GM12878 (cell line): ENCODE measurements around the gene GPR137B. TPM values are rescaled to one million over a fixed set of nuclear protein-coding genes. Genes with fewer than 3 reads are reported as not detected.

Experiments
- ATAC-seq: fragments of 200-7000 bp; cut with Tn5 transposase; 3 replicates; pipeline ENCODE4 v1.9.1; 2020; ENCODE audit warnings: mild to moderate bottlenecking, moderate library complexity
- BruUV-seq: library from RNA; stranded (reverse); fragments of 400-500 nt; replicated peaks from 2 replicates; lab custom pipeline; 2021; lab: Mats Ljungman, UMichigan
- CTCF ChIA-PET: fragments of 300-600 bp; sonication (Branson Sonifier 250); formaldehyde crosslinking; extraction: SDS; loops from one replicate; lab custom pipeline; 2021; ENCODE audit warnings: inconsistent platforms; lab: Yijun Ruan, JAX
- POLR2A ChIA-PET: fragments of 350-600 bp; formaldehyde crosslinking; extraction: SDS; loops from one replicate; lab custom pipeline; 2021; ENCODE audit warnings: inconsistent platforms; lab: Charles Lee
- RAD21 ChIA-PET: fragments of 300-600 bp; sonication (Branson Sonifier 250); formaldehyde crosslinking; loops from one replicate; lab custom pipeline; 2023; ENCODE audit warnings: antibody characterized with exemption; ENCODE audit not compliant: unreplicated experiment; lab: Charles Lee
- SMC1A ChIA-PET: fragments of 300-600 bp; sonication (Branson Sonifier 250); formaldehyde crosslinking; loops from one replicate; lab custom pipeline; 2023; ENCODE audit not compliant: unreplicated experiment, uncharacterized antibody; lab: Charles Lee
- DNase-seq: peaks from one replicate; pipeline ENCODE4 v3.0.0-alpha.2; 2011; ENCODE audit warnings: low read depth, low spot score
- FAIRE-seq: peaks from 3 replicates; lab custom pipeline; 2011; peaks lifted over from hg19 to GRCh38; lab: Jason Lieb, UNC
- H2AFZ ChIP-seq: 2 replicates; pipeline ENCODE4 v1.6.0; 2011; ENCODE audit warnings: low read depth, low read length, control low read depth; ENCODE audit not compliant: control insufficient read depth
- H3K27ac ChIP-seq: 2 replicates; pipeline ENCODE4 v1.5.1; 2011; ENCODE audit warnings: control low read depth; ENCODE audit not compliant: control insufficient read depth, insufficient read depth
- H3K27me3 ChIP-seq, 2 experiments: replicated peaks in 1 of 2; 2 replicates each; pipeline versions ENCODE4 v1.6.0 to v1.6.1; 2011; ENCODE audit warnings: low read length in 1 of 2; ENCODE audit not compliant: control insufficient read depth in 2 of 2, insufficient read depth in 2 of 2
- H3K36me3 ChIP-seq, 2 experiments: 2 replicates each; pipeline ENCODE4 v1.5.1; 2011; ENCODE audit warnings: low read length in 1 of 2; ENCODE audit not compliant: control insufficient read depth in 2 of 2, insufficient read depth in 2 of 2
- H3K4me1 ChIP-seq: 2 replicates; pipeline ENCODE4 v1.6.1; 2011; ENCODE audit warnings: mild to moderate bottlenecking, low read length, moderate library complexity, mixed read lengths; ENCODE audit not compliant: control insufficient read depth, insufficient read depth
- H3K4me2 ChIP-seq: 2 replicates; pipeline ENCODE4 v1.6.0; 2011; ENCODE audit warnings: control low read depth; ENCODE audit not compliant: control insufficient read depth, insufficient read depth
- H3K4me3 ChIP-seq: fragments of 200-600 bp; sonication (generic); 2 replicates; pipeline ENCODE4 v1.5.1; 2016
- H3K79me2 ChIP-seq: 2 replicates; pipeline ENCODE4 v1.6.0; 2011; ENCODE audit warnings: low read length; ENCODE audit not compliant: control insufficient read depth, insufficient read depth
- H3K9ac ChIP-seq: 2 replicates; pipeline ENCODE4 v1.8.0; 2011; ENCODE audit warnings: low read length, control low read depth, mixed read lengths; ENCODE audit not compliant: control insufficient read depth, insufficient read depth
- H3K9me3 ChIP-seq: replicated peaks from 3 replicates; pipeline ENCODE4 v1.5.1; 2011; ENCODE audit warnings: mild to moderate bottlenecking, low read length; ENCODE audit not compliant: control insufficient read depth, insufficient read depth
- H4K20me1 ChIP-seq: 2 replicates; pipeline ENCODE4 v1.6.0; 2011; ENCODE audit not compliant: control insufficient read depth, insufficient read depth
- HDGF ChIP-seq: fragments of 450-650 bp; IDR thresholded peaks from 2 replicates; pipeline ENCODE4 v1.6.1; 2016; ENCODE audit warnings: antibody characterized with exemption
- IRF3 ChIP-seq: fragments of 450-650 bp; IDR thresholded peaks from 2 replicates; pipeline ENCODE4 v1.6.1; 2014; ENCODE audit warnings: mild to moderate bottlenecking
- PAX8 ChIP-seq: fragments of 450-650 bp; IDR thresholded peaks from 2 replicates; pipeline ENCODE4 v1.6.1; 2017; ENCODE audit warnings: mild to moderate bottlenecking, moderate library complexity
- POU2F2 ChIP-seq: IDR thresholded peaks from 3 replicates; pipeline ENCODE4 v1.6.1; 2011; ENCODE audit warnings: low read depth, mild to moderate bottlenecking, low read length, borderline replicate concordance
- RAD51 ChIP-seq: fragments of 450-650 bp; IDR thresholded peaks from 2 replicates; pipeline ENCODE4 v1.6.1; 2016; ENCODE audit warnings: moderate library complexity, mild to moderate bottlenecking, inconsistent platforms
- RUNX3 ChIP-seq: IDR thresholded peaks from 2 replicates; pipeline ENCODE4 v1.6.1; 2012; ENCODE audit warnings: low read length, inconsistent platforms
- SREBF2 ChIP-seq: IDR thresholded peaks from 2 replicates; pipeline ENCODE4 v1.6.1; 2012; ENCODE audit warnings: mild to moderate bottlenecking, low read length
- TBL1XR1 ChIP-seq: IDR thresholded peaks from 2 replicates; pipeline ENCODE4 v1.6.1; 2012; ENCODE audit warnings: low read depth, low read length, improper control_type of control experiment
- WGBS: methylation state at CpG from one replicate; pipeline ENCODE4 v1.1.6; 2016; ENCODE audit warnings: low lambda C conversion rate; ENCODE audit not compliant: insufficient replicate concordance, insufficient coverage; ENCODE audit errors: missing lambda C conversion rate; 5-methylcytosine and 5-hydroxymethylcytosine counted together
- in situ Hi-C: fragments of 300-500 bp; cut with MboI; formaldehyde crosslinking; loops from 9 replicates; pipeline ENCODE4 v1.14.3; 2018; ENCODE audit warnings: mixed read lengths
- intact Hi-C: fragments of 100-400 bp; cut with micrococcal nuclease; formaldehyde crosslinking; loops from one replicate; pipeline ENCODE4 v1.14.2; 2022; ENCODE audit not compliant: unreplicated experiment
- polyA plus RNA-seq, 11 experiments: library from polyadenylated mRNA; depleted of rRNA in 4 of 11; unstranded in 6 of 11; stranded (reverse) in 5 of 11; fragments of >200 nt; fragmentation: Nextera tagmentation in 4 of 11; fragmentation: Illumina TruSeq in 1 of 11; extraction: Ambion mirVana in 4 of 11; extraction: Trizol in 1 of 11; gene quantifications; 1 replicate in 1 of 11; 2 replicates in 10 of 11; pipeline versions ENCODE4 v1.2.1 to v1.2.3, GENCODE V29; 2011 to 2016; ENCODE audit warnings: inconsistent platforms in 2 of 11, missing spikeins in 2 of 11, low read depth in 1 of 11
- total RNA-seq, 4 experiments: library from RNA; depleted of rRNA in 3 of 4; stranded (reverse); fragments of >200 nt in 3 of 4; fragmentation: Illumina TruSeq in 1 of 4; extraction: Trizol in 1 of 4; gene quantifications; 2 replicates each; pipeline versions ENCODE4 v1.2.1 to v1.2.3, GENCODE V29; 2013 to 2021
- TF ChIP-seq, protein P1 (sequence below): IDR thresholded peaks from 2 replicates; pipeline ENCODE4 v1.6.1; 2011; ENCODE audit warnings: borderline replicate concordance, low read depth, mild to moderate bottlenecking, moderate library complexity, mixed read lengths, low read length; ENCODE audit not compliant: insufficient read depth; ENCODE audit errors: extremely low read length

GPR137B gene
- total and polyA plus RNA-seq, 10 of the 15 experiments (the other 5 are each of a cell fraction or from before 2014, with no cell fraction given), result 5.4 to 20.8 (median 12.5) TPM

DNA sequence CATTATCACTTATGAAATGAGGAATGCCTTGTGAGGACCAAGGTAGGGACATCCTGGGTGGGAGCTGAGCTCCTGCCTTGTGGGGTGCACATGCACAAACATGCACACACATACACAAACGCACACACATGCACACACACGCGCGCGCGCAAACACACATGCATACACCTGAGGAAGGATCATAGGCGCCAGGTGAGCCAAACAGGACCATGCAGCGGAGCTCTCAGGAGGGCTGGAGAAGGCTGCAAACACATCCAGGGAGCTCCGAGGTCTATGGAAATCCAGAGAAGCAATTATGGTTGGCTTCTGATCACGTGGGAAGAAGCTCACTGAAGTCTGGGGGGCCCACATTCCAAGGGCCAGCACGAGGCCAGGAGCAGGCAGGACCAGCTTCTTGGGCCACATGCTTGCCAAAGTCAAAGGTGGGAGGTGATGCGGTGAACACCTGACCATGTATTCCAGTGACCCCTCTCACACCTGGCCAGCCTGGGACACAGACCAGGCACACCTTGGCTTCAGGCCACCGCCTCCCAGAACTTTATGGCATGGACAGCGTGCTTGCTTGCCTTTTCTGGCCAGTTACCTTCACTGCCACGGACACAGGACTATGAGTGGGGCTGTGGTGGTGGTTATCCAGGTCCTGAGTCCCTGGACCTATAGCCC, 13.6 kb downstream of the GPR137B start:
- SMC1A ChIA-PET, result interaction anchor here (0.6 to 7.6 kb wide), 11 partner anchors 9 to 128 kb away, joined by 3 to 95 read pairs (median 3); partner anchors contain the start of gene GPR137B
- BruUV-seq, result TSS peak; percentile 89
- Histone ChIP-seq H3K27me3 (no peaks in the 10 kb centered on the region), H3K27ac (peak overlapping the region; percentile 91), H3K4me1 (peaks cover 56% of the 10 kb centered on the region), H3K4me3 (no peak overlapping the region), H3K79me2 (peaks cover 41% of the 10 kb centered on the region), H4K20me1 (no peaks in the 10 kb centered on the region), H2AFZ (no peak overlapping the region), H3K4me2 (peak overlapping the region; percentile 86), H3K36me3 (peaks cover 2 to 8% of the 10 kb centered on the region in 2 experiments; a peak in 2 of 4 replicates), H3K9ac (peak overlapping the region; percentile 57), H3K9me3 (peaks cover 1% of the 10 kb centered on the region; the same call in 2 of the 3 replicates)
- CTCF ChIA-PET, result interaction anchor here (0.9 to 6.6 kb wide), 5 partner anchors 10 to 146 kb away, joined by 3 to 56 read pairs (median 3); partner anchors contain the start of gene GPR137B
- FAIRE-seq, result no peak
- no peak for ATAC-seq
- DNase-seq, result no peak
- POLR2A ChIA-PET, result interaction anchor here (0.6 to 6.5 kb wide), 10 partner anchors 8 to 127 kb away, joined by 3 to 64 read pairs (median 5); partner anchors contain the start of genes ERO1B and GPR137B
- in situ Hi-C loops (loop anchor here (10.0 kb wide), 1 partner anchor 271 kb away; no protein-coding TSS in a partner anchor), intact Hi-C loops (loop anchor here (1.0 kb wide), 1 partner anchor 12 kb away; no protein-coding TSS in a partner anchor)
- TF ChIP-seq RUNX3, result no peak
- no peak for TF ChIP-seq PAX8
- TF ChIP-seq HDGF, result peak; percentile 54; the same call in 1 of the 2 replicates
- TF ChIP-seq RAD51, result no peak
- TF ChIP-seq IRF3, result no peak
- peak; percentile 37; the same call in 1 of the 3 replicates for TF ChIP-seq POU2F2
- TF ChIP-seq, protein P1, sequence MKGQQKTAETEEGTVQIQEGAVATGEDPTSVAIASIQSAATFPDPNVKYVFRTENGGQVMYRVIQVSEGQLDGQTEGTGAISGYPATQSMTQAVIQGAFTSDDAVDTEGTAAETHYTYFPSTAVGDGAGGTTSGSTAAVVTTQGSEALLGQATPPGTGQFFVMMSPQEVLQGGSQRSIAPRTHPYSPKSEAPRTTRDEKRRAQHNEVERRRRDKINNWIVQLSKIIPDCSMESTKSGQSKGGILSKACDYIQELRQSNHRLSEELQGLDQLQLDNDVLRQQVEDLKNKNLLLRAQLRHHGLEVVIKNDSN, result peak; percentile 4
- TF ChIP-seq TBL1XR1, result no peak
- TF ChIP-seq SREBF2, result no peak
- 73% methylated on average over 15 of the region's 15 CpGs for WGBS
- RAD21 ChIA-PET, result interaction anchor here (0.8 to 7.7 kb wide), 9 partner anchors 10 to 128 kb away, joined by 3 to 121 read pairs (median 4); partner anchors contain the start of genes ERO1B and GPR137B
